ENCODE measurements around the gene DNAJB1. TPM values are rescaled to one million over a fixed set of nuclear protein-coding genes. Genes with fewer than 3 reads are reported as not detected.
"Not testable (repeated sequence)": the region's sequence is repeated elsewhere in the genome, so short reads cannot be mapped to it uniquely, and the experiment has no call there.

The DNAJB1 gene
- total RNA-seq, 3 donors from 2014 or later, result 104 to 110 (median 107) TPM

DNA sequence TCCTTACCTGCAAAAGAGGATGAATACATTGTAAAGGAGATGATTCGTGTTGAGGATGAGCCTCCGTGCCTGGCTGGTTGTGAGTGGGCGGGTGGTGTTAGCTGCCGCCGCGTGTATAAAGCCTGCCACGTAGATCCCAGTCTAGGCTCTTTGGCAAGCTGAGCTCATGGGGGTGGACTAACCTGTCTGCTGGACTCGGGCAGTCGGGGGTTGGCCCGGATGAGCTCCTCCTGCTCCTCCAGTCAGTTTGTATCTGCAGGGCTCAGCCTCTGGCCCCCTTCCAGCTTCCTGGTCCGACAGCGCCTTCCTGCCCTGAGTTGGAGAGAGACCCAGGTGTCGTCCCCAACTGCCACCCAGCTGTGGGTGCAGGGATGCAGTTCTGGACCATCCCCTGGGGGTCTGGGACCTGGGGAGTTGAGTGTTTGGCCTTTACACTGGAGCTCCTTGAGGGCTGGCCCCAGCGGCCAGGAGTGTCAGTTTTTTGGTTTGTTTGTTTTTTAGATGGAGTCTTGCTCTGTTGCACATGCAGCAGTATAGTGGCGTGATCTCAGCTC, 32.1 kb upstream of the DNAJB1 start:
- peak; percentile 89 to 92 (median 90) for DNase-seq
- no peak overlapping the region for H3K4me3 ChIP-seq
- H3K9me3 ChIP-seq, result no peaks in the 10 kb centered on the region
- intact Hi-C loops (cut with DNase I, micrococcal nuclease), result no loop called here
- TF ChIP-seq, protein P1, sequence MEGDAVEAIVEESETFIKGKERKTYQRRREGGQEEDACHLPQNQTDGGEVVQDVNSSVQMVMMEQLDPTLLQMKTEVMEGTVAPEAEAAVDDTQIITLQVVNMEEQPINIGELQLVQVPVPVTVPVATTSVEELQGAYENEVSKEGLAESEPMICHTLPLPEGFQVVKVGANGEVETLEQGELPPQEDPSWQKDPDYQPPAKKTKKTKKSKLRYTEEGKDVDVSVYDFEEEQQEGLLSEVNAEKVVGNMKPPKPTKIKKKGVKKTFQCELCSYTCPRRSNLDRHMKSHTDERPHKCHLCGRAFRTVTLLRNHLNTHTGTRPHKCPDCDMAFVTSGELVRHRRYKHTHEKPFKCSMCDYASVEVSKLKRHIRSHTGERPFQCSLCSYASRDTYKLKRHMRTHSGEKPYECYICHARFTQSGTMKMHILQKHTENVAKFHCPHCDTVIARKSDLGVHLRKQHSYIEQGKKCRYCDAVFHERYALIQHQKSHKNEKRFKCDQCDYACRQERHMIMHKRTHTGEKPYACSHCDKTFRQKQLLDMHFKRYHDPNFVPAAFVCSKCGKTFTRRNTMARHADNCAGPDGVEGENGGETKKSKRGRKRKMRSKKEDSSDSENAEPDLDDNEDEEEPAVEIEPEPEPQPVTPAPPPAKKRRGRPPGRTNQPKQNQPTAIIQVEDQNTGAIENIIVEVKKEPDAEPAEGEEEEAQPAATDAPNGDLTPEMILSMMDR (IDR thresholded peaks at IDR 0.05), result no peak
- ATAC-seq, result peak; percentile 82
- H3K36me3 ChIP-seq (ENCODE audit: low read depth), result no peaks in the 10 kb centered on the region
- H3K4me1 ChIP-seq (ENCODE audit: low read depth), result peaks cover 26% of the 10 kb centered on the region

DNA sequence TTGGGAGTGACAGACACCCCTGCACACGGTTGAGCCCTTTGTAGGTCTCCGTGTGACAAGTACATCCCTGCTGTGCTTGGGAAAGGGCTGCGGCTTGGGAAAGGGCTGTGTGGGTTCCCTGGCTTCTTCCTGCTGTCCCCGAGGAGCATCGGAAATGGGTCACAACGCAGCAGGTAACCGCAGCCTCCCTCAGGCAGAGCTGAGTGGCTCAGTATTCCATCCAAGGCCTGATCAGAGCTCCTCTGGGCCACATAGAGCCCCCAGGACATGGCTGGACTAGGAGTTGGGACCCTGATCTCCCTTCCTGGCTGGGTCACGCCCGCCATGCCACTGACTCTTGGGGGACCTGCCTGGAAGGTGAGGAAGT, 27.5 kb upstream of the DNAJB1 start:
- TF ChIP-seq, protein P1 (IDR thresholded peaks at IDR 0.05), result no peak

DNA sequence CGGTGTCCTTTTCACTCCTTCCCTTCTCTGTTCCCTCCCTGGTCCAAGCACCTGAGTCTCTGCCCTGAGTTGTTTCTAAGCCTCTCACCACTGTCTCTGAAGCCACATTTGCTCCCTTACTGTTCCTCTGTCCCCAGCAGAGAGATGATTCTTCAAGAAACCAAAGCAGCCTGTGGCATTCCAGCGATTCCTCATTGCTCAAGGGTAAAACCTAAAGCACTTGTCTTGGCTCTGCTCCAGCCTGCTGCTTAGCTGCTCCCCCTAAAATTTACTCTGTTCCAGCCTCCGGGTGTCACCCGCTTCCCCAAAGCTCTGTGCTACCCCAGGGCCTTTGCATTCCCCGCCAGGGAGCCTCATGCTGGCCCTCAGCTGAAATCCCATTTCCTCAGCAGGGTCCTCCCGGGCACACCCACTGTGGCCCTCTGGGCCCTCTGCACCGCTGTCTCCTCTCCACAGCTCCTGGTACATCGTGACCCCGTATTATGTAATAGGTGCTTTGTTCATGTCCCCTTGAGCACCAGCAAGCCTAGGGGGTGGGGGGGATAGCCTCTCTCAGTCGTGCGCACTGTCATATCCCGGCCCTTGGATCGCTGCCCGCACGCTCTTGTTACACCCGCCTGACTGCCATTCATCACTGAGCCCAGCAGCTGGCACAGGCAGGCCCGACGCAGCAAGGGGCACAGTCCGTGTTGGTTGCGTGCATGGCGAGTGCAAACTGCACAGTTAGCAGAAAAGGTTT, 26.9 kb upstream of the DNAJB1 start:
- intact Hi-C loops (cut with DNase I, micrococcal nuclease), result no loop called here
- no peak for DNase-seq

More for the DNA sequence above, 27.5 kb upstream of the DNAJB1 start:
- Histone ChIP-seq H3K36me3 (ENCODE audit: low read depth) (no peaks in the 10 kb centered on the region), H3K4me1 (ENCODE audit: low read depth) (peaks cover 14% of the 10 kb centered on the region), H3K4me3 (no peak overlapping the region), H3K9me3 (no peaks in the 10 kb centered on the region)
- ATAC-seq (no peak), DNase-seq (no peak)
- intact Hi-C loops (cut with DNase I, micrococcal nuclease), result no loop called here

DNA sequence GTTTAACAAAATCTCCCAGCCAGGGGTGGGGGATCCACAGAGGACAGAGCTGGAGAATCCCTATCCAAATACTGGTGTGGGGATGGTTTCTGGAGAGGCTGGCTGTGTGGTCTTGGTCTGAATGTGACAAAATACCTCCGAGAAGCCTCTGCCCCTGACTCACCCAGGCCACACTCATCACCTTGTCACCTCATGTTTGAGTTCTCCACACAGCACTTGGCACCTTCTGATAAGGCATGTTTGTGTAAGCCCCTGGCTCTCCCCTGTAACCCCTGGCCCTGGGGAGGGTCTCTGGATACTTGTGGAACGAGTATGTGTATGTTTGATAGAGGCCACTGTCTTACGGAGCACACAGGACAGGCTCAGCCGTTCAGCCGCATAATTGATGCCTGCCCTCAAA, 25.9 kb upstream of the DNAJB1 start:
- Histone ChIP-seq H3K4me3 (no peak overlapping the region), H3K4me1 (ENCODE audit: low read depth) (no peaks in the 10 kb centered on the region), H3K36me3 (ENCODE audit: low read depth) (no peaks in the 10 kb centered on the region), H3K9me3 (no peaks in the 10 kb centered on the region)
- TF ChIP-seq, protein P1 (IDR thresholded peaks at IDR 0.05), result no peak
- intact Hi-C loops (cut with DNase I, micrococcal nuclease), result no loop called here
- DNase-seq, result no peak
- no peak for ATAC-seq

More for the DNA sequence above, 26.9 kb upstream of the DNAJB1 start:
- no peak overlapping the region for H3K4me3 ChIP-seq
- peaks cover 9% of the 10 kb centered on the region for H3K4me1 ChIP-seq (ENCODE audit: low read depth)
- no peaks in the 10 kb centered on the region for H3K9me3 ChIP-seq
- ATAC-seq, result peak; percentile 12
- no peaks in the 10 kb centered on the region for H3K36me3 ChIP-seq (ENCODE audit: low read depth)
- TF ChIP-seq, protein P1 (IDR thresholded peaks at IDR 0.05), result no peak

DNA sequence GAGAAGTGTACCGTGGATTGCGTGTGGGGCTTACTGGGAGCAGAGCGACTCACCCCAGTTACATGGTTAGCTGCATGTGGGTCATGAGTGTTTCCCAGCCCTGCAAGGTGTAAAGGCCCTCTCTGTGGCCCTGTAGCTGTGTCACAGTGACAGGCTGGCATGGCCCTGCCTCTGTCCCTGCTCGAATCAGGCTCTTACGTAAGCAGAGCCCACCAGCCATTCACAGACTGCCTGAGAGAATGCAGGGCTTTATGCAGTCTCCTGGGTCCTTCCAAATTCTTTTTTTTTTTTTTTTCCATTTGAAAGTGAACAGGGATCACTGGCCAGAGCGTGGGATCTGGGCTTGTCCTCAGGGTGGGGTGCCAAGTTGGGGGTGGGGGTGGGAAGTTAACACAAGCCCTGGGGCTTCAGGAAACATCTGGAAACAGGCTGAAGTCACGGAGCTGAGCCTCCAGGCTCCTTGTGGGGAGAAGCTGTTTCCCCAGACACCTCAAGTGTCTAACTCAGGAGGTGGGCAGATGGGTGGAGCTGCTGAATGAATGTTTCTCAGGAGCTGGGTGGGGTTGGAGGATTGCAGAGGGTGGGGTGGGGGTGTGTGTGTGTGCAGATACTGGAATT, 24.6 kb upstream of the DNAJB1 start:
- Histone ChIP-seq H3K36me3 (ENCODE audit: low read depth) (no peaks in the 10 kb centered on the region), H3K4me3 (no peak overlapping the region), H3K4me1 (ENCODE audit: low read depth) (peaks cover 1% of the 10 kb centered on the region), H3K9me3 (no peaks in the 10 kb centered on the region)
- ATAC-seq (peak; percentile 29), DNase-seq (no peak)
- intact Hi-C loops (cut with DNase I, micrococcal nuclease), result no loop called here
- TF ChIP-seq, protein P1 (IDR thresholded peaks at IDR 0.05), result no peak

DNA sequence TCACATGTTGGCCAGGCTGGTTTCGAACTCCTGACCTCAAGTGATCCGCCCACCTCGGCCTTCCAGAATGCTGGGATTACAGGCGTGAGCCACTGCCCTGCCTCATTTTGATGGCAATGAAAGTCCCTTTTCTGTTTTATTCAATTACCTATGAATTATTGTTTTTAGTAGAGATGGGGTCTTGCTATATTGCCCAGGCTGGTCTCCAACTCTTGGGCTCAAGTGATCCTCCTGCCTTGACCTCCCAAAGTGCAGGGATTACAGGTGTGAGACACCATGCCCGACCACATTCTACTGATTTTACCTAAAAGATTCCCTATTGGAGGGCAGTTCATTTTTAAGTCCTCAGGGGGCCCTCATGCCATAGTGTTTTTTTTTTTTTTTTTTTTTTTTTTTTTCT, 23.8 kb upstream of the DNAJB1 start:
- H3K4me3 ChIP-seq; ATAC-seq; intact Hi-C loops (cut with DNase I, micrococcal nuclease); DNase-seq; H3K9me3 ChIP-seq; H3K36me3 ChIP-seq (ENCODE audit: low read depth); H3K4me1 ChIP-seq (ENCODE audit: low read depth): not testable (repeated sequence)

Data from mucosa of descending colon (tissue), 3 donors.